Liver (tissue), 3 donors: ENCODE data around the gene TNFSF15.

Experiments
- ATF3 ChIP-seq: IDR thresholded peaks from 2 replicates; pipeline ENCODE4 v1.6.1; 2016; ENCODE audit warnings: antibody characterized with exemption
- CTCF ChIP-seq: fragments of 150-350 bp; IDR thresholded peaks from 2 replicates; pipeline ENCODE4 v1.5.1; 2017; ENCODE audit warnings: improper control_type of control experiment, low read depth, low read length; ENCODE audit not compliant: missing input control
- EGR1 ChIP-seq, 2 donors: IDR thresholded peaks; 2 replicates each; pipeline ENCODE4 v1.6.1; 2016 to 2018; ENCODE audit warnings: antibody characterized with exemption in 2 of 2, low read depth in 2 of 2
- FOXA1 ChIP-seq: IDR thresholded peaks from 2 replicates; pipeline ENCODE4 v1.6.1; 2016; ENCODE audit warnings: antibody characterized with exemption
- GABPA ChIP-seq, 2 donors: IDR thresholded peaks in 1 of 2; conservative IDR thresholded peaks in 1 of 2; 2 replicates each; pipeline ENCODE4 v1.6.1; 2016; ENCODE audit warnings: antibody characterized with exemption in 2 of 2, mild to moderate bottlenecking in 1 of 2, moderate library complexity in 1 of 2
- JUND ChIP-seq, 2 donors: IDR thresholded peaks; 2 replicates each; pipeline ENCODE4 v1.6.1; 2016; ENCODE audit warnings: antibody characterized with exemption in 2 of 2
- RAD21 ChIP-seq, 2 donors: IDR thresholded peaks; 2 replicates each; pipeline ENCODE4 v1.6.1; 2016; ENCODE audit warnings: antibody characterized with exemption in 2 of 2, mild to moderate bottlenecking in 2 of 2
- RXRA ChIP-seq, 2 donors: IDR thresholded peaks; 2 replicates each; pipeline ENCODE4 v1.6.1; 2017 to 2018; ENCODE audit warnings: antibody characterized with exemption in 2 of 2, mild to moderate bottlenecking in 1 of 2
- SP1 ChIP-seq: IDR thresholded peaks from 2 replicates; pipeline ENCODE4 v1.6.1; 2018; ENCODE audit warnings: antibody characterized with exemption, mild to moderate bottlenecking
- TAF1 ChIP-seq: conservative IDR thresholded peaks from 2 replicates; pipeline ENCODE4 v1.6.1; 2016; ENCODE audit warnings: antibody characterized with exemption, mild to moderate bottlenecking
- YY1 ChIP-seq: IDR thresholded peaks from 2 replicates; pipeline ENCODE4 v1.6.1; 2016; ENCODE audit warnings: antibody characterized with exemption, mild to moderate bottlenecking
- ZBTB33 ChIP-seq: IDR thresholded peaks from 2 replicates; pipeline ENCODE4 v1.6.1; 2016; ENCODE audit warnings: antibody characterized with exemption
- TF ChIP-seq, protein P1 (sequence below): IDR thresholded peaks from 2 replicates; pipeline ENCODE4 v1.6.1; 2016; ENCODE audit warnings: antibody characterized with exemption
- TF ChIP-seq, protein P2 (sequence below): IDR thresholded peaks from 2 replicates; pipeline ENCODE4 v1.6.1; 2016; ENCODE audit warnings: antibody characterized with exemption, mild to moderate bottlenecking
- donor health status: healthy.
- donor health status: healthy.

DNA sequence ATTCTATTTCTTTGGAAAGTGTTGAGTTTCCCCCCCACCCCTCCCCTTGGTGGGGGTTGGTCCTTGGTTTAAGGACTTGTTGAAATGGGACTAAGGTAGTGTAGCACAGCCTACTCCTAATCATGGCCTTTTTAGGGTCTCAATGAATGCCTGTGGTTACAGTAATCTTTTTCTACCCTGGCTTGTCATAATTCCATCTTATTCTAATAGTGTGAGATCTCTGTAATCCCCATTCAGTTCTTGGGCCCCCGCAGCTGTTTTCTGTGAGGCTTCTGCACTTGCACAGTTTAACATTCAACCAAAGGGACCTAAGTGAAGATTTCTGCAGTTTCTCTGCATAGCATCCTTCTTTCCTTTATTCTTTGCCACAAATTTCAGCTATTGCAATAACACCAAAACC lies 30.7 kb downstream of the TNFSF15 start:
- TF ChIP-seq CTCF (no peak), JUND (IDR thresholded peaks at IDR 0.05) (no peak), ATF3 (no peak), RAD21 (IDR thresholded peaks at IDR 0.05) (no peak), TAF1 (no peak), FOXA1 (no peak), ZBTB33 (no peak), EGR1 (IDR thresholded peaks at IDR 0.05; ENCODE audit: low read depth in 2 of 2) (no peak), SP1 (no peak), GABPA (IDR thresholded peaks at IDR 0.05 in 1 of 2, conservative IDR thresholded peaks at IDR 0.05 in 1 of 2) (no peak), RXRA (IDR thresholded peaks at IDR 0.05) (no peak), YY1 (no peak)
- TF ChIP-seq, protein P1, sequence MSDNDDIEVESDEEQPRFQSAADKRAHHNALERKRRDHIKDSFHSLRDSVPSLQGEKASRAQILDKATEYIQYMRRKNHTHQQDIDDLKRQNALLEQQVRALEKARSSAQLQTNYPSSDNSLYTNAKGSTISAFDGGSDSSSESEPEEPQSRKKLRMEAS: no peak
- TF ChIP-seq, protein P2, sequence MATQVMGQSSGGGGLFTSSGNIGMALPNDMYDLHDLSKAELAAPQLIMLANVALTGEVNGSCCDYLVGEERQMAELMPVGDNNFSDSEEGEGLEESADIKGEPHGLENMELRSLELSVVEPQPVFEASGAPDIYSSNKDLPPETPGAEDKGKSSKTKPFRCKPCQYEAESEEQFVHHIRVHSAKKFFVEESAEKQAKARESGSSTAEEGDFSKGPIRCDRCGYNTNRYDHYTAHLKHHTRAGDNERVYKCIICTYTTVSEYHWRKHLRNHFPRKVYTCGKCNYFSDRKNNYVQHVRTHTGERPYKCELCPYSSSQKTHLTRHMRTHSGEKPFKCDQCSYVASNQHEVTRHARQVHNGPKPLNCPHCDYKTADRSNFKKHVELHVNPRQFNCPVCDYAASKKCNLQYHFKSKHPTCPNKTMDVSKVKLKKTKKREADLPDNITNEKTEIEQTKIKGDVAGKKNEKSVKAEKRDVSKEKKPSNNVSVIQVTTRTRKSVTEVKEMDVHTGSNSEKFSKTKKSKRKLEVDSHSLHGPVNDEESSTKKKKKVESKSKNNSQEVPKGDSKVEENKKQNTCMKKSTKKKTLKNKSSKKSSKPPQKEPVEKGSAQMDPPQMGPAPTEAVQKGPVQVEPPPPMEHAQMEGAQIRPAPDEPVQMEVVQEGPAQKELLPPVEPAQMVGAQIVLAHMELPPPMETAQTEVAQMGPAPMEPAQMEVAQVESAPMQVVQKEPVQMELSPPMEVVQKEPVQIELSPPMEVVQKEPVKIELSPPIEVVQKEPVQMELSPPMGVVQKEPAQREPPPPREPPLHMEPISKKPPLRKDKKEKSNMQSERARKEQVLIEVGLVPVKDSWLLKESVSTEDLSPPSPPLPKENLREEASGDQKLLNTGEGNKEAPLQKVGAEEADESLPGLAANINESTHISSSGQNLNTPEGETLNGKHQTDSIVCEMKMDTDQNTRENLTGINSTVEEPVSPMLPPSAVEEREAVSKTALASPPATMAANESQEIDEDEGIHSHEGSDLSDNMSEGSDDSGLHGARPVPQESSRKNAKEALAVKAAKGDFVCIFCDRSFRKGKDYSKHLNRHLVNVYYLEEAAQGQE: no peak
